DLD1 (cell line): ENCODE data around the gene CGB5.
"Not testable (repeated sequence)": the region's sequence is repeated elsewhere in the genome, so short reads cannot be mapped to it uniquely, and the experiment has no call there.

Source experiments
- in situ Hi-C: cut with HindIII; loops from 2 replicates; pipeline ENCODE4 v1.10.0; 2017; ENCODE audit warnings: low sequenced_read_pairs

CGB5 gene

DNA sequence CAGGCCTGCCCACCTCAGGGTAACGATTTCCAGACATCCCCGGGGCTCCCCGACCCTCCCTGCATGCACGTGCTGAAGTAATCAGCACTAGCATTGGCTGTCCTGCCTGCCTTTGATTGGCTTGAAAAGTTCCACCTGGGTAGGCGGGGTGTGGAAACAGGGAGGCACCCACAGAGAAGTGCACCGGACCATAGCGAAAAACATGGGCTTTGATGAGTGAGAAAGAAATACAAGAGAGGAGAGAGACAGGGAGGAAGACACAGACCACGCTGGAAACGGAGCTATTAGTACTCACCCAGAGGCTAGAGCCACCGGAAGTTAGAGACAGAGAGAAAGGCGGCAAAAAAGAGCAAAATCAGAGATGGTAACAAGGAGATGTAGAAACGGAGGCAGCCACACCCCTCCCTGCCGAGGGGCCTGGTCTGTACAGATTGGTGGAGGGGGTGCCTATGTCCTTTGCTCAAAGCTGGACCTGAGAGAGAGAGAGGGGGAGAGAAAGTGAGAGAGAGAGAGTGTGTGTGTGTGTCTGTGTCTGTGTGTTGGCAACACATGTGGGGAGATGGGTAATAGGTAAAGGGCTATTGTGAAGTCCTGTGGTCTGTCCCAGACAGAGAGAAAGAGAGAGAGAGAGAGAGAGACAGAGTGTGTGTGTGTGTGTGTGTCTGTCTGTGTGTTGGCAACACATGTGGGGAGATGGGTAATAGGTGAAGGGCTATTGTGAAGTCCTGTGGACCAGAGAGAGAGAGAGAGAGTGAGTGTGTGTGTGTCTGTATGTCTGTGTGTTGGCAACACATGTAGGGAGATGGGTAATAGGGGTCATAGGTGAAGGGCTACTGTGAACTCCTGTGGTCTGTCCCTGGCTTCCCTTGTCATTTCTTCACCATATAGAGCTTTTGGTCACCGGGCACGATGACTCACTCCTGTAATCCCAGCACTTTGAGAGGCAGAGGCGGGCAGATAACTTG is 22.4 kb upstream of the CGB5 start:
- in situ Hi-C loops, result no loop called here

DNA sequence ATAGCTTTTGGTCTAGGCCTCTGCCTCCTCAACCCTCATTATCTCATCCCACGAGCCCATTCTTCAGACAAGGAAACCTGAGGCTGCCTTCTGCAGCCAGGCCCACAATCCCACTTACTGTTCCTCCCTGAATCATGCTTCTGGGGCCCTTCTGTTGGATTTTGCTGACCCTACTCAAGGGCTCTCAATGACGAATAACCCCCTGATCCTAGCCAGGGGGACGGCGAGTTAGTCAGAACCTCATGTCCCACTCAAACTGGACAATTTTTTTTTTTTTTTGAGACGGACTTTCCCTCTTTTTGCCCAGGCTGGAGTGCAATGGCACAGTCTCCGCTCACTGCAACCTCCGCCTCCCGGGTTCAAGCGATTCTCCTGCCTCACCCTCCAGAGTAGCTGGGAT is 21.5 kb upstream of the CGB5 start:
- in situ Hi-C loops, result no loop called here

DNA sequence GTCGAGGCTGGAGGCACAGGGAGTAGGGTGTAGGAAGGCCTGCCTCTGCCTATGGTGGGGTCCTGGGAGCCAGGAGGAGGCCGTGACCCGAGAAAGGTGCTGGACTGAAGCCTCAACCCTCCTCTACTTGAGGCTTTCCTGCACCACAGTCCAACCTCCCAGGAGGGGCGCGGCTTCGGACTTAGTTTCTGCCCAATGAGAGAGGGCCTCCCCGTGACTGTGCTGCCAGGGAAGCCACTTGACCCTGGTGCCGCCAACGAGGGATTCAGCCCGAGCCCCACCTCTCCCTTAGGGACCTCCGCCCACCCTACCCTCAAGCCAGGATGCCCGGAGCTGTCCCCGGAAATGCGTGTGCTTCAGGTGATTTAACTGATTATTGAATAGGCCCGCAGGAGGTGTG is 19.4 kb upstream of the CGB5 start, which contains the start of gene CGB3:
Gene CGB3 (minus strand): TSS at position 101 of the 400 bp plus-strand sequence. CDS start 362 bp downstream, outside the sequence.
- in situ Hi-C loops, result not testable (repeated sequence)

DNA sequence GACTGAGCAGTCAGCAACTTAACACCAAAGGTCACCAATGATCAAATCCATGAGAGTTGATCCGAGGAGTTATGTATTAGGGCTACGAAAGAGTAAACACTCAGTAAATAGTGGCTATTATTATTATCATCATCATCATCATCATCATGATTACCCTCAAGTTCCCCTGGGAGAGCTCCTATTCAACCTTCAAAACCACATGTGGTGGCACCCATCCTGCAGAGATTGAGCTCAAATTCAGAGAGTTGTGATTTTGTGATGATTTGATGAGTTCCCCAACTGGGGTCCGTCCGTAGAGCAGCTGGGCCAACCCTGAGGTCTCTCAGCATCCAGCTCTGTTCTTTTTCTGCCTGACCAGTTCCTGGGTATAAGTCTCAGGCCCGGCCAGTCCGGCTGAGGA is 18.6 kb upstream of the CGB5 start:
- in situ Hi-C loops, result not testable (repeated sequence)

DNA sequence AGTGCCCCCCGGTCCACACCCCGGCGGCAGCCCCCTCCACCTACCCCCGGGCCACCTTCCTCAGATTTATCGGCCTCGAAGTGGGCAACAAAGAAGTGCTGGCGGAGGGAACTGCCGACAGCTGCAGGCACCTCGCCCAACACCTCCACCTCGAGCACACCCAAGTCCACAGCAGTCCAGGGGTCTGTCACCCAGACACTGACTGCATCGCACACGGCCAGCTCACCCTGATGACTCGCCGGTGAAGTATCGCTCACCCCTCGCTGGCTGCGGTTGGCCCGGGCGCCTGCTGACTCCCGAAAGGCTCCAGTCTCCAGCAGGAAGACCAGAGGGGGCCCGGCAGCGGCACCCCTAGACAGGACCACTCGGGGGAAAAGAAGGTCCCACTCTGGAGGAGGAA is 18.0 kb upstream of the CGB5 start:
- in situ Hi-C loops, result not testable (repeated sequence)

DNA sequence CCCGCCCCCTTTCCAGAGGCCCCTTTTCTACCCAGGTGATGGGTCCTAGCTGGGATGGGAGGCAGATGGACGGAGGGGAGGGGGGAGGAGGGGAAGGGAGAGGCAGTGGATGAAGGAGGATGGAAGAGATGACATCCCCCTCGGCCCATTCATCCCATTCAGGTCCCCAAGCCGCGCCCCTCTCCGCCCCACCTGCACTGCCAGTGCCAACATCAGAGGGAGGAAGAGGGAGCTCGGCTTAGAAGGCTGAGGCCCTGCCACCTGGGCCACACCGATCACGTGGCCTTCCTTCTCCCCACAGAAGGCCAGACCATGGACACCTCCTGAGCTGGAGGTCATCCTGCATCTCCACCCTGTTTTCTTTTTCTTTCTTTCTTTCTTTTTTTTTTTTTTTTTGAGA is 15.0 kb upstream of the CGB5 start:
- in situ Hi-C loops, result not testable (repeated sequence)

DNA sequence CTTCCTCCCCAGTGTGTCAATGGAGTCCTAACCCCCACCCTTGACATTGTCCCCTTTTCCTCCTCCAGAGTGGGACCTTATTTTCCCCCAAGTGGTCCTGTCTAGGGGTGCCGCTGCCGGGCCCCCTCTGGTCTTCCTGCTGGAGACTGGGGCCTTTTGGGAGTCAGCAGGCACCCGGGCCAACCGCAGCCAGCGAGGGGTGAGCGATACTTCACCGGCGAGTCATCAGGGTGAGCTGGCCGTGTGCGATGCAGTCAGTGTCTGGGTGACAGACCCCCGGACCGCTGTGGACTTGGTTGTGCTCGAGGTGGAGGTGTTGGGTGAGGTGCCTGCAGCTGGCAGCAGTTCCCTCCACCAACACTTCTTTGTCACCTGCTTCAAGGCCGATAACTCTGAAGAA is 13.9 kb upstream of the CGB5 start:
- in situ Hi-C loops, result not testable (repeated sequence)

DNA sequence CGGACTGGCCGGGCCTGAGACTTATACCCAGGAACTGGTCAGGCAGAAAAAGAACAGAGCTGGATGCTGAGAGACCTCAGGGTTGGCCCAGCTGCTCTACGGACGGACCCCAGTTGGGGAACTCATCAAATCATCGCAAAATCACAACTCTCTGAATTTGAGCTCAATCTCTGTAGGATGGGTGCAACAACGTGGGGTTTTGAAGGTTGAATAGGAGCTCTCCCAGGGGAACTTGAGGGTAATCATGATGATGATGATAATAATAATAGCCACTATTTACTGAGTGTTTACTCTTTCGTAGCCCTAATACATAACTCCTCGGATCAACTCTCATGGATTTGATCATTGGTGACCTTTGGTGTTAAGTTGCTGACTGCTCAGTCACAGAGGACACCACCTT is 13.3 kb upstream of the CGB5 start:
- in situ Hi-C loops, result not testable (repeated sequence)

DNA sequence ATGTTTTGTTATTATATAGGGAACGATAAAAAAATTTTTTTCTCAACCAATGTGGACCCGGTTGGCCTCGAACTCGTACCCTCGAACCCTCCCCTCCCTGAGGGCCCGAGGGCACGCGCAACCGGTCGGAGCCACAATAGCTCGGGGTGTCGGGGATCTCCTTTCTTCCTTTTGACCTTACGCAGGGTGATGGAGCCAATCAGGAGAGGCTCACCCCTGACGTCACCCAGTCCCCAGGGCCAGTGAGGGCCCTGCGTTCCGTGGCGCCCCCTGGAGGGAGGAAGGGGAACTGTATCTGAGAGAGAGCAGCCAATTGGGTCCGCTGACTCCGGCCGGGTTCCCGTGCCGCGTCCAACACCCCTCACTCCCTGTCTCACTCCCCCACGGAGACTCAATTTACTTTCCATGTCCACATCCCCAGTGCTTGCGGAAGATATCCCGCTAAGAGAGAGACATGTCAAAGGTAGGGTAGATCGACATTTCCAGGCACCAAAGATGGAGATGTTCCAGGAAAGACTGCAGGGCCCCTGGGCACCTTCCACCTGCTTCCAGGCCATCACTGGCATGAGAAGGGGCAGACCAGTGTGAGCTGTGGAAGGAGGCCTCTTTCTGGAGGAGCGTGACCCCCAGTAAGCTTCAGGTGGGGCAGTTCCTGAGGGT is 11.9 kb upstream of the CGB5 start, which contains the start of gene CGB2:
Gene CGB2 (plus strand): TSS at position 249 of the 660 bp plus-strand sequence. CDS start 206 bp downstream, at position 455.
- in situ Hi-C loops, result not testable (repeated sequence)

DNA sequence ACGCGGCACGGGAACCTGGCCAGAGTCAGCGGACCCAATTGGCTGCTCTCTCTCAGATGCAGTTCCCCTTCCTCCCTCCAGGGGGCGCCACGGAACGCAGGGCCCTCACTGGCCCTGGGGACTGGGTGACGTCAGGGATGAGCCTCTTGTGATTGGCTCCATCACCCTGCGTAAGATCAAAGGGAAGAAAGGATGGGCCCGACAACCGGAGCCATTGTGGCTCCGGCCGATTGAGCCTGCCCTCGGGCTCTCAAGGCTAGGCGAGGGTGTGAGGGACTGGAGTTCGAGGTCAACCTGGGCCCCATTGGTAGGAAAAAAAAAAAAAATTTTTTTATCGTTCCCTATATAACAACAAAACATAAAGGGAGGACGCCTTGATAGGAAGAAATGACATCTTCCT is 6.8 kb upstream of the CGB5 start, which contains the start of gene CGB1:
Gene CGB1 (minus strand): TSS at position 81 of the 400 bp plus-strand sequence. CDS start 184 bp downstream, outside the sequence.
- in situ Hi-C loops, result not testable (repeated sequence)

DNA sequence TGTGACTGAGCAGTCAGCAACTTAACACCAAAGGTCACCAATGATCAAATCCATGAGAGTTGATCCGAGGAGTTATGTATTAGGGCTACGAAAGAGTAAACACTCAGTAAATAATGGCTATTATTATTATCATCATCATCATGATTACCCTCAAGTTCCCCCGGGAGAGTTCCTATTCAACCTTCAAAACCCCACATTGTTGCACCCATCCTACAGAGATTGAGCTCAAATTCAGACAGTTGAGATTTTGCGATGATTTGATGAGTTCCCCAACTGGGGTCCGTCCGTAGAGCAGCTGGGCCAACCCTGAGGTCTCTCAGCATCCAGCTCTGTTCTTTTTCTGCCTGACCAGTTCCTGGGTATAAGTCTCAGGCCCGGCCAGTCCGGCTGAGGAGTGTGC is 5.5 kb upstream of the CGB5 start:
- in situ Hi-C loops, result not testable (repeated sequence)

DNA sequence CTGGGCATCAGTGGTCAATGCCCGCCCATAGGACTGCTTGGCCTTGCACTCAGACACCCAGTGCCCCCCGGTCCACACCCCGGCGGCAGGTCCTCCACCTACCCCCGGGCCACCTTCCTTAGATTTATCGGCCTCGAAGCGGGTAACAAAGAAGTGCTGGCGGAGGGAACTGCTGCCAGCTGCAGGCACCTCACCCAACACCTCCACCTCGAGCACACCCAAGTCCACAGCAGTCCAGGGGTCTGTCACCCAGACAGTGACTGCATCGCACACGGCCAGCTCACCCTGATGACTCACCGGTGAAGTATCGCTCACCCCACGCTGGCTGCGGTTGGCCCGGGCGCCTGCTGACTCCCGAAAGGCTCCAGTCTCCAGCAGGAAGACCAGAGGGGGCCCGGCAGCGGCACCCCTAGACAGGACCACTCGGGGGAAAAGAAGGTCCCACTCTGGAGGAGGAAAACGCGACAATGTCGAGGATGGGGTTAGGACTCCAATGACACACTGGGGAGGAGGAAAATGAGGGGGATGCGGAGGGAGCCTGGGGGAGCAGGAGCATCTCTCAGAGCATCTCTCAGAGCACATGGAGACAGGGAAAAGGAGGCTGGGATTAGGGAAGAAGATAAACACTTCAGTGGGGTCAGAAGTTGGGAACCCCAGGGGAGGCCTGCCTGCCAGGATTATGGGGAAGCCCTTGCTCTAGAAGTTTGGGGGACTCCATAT is 4.9 kb upstream of the CGB5 start:
- in situ Hi-C loops, result not testable (repeated sequence)

DNA sequence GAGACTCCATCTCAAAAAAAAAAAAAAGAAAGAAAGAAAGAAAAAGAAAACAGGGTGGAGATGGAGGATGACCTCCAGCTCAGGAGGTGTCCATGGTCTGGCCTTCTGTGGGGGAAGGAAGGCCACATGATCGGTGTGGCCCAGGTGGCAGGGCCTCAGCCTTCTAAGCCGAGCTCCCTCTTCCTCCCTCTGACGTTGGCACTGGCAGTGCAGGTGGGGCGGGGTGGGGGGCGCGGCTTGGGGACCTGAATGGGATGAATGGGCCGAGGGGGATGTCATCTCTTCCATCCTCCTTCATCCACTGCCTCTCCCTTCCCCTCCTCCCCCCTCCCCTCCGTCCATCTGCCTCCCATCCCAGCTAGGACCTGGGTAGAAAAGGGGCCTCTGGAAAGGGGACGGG is 3.9 kb upstream of the CGB5 start:
- in situ Hi-C loops, result not testable (repeated sequence)

DNA sequence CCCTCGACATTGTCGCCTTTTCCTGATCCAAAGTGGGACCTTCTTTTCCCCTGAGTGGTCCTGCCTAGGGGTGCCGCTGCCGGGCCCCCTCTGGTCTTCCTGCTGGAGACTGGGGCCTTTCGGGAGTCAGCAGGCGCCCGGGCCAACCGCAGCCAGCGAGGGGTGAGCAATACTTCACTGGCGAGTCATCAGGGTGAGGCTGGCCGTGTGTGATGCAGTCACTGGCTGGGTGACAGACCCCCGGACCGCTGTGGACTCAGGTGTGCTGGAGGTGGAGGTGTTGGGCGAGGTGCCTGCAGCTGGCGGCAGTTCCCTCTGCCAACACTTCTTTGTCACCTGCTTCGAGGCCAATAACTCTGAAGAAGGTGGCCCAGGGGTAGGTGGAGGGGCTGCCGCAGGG is 1.5 kb upstream of the CGB5 start:
- in situ Hi-C loops, result no loop called here

DNA sequence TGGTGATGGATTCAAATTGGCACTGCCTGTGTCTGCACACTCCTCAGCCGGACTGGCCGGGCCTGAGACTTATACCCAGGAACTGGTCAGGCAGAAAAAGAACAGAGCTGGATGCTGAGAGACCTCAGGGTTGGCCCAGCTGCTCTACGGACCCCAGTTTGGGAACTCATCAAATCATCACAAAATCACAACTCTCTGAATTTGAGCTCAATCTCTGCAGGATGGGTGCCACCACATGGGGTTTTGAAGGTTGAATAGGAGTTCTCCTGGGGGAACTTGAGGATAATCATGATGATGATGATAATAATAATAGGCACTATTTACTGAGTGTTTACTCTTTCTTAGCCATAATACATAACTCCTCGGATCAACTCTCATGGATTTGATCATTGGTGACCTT is 982 bp upstream of the CGB5 start:
- in situ Hi-C loops, result not testable (repeated sequence)

DNA sequence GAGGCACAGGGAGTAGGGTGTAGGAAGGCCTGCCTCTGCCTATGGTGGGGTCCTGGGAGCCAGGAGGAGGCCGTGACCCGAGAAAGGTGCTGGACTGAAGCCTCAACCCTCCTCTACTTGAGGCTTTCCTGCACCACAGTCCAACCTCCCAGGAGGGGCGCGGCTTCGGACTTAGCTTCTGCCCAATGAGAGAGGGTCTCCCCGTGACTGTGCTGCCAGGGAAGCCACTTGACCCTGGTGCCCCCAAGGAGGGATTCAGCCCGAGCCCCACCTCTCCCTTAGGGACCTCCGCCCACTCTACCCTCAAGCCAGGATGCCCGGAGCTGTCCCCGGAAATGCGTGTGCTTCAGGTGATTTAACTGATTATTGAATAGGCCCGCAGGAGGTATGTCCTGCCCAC is 5.4 kb downstream of the CGB5 start, which contains the start of gene CGB8:
Gene CGB8 (minus strand): TSS at position 101 of the 400 bp plus-strand sequence. CDS start 372 bp downstream, outside the sequence.
- in situ Hi-C loops, result not testable (repeated sequence)

DNA sequence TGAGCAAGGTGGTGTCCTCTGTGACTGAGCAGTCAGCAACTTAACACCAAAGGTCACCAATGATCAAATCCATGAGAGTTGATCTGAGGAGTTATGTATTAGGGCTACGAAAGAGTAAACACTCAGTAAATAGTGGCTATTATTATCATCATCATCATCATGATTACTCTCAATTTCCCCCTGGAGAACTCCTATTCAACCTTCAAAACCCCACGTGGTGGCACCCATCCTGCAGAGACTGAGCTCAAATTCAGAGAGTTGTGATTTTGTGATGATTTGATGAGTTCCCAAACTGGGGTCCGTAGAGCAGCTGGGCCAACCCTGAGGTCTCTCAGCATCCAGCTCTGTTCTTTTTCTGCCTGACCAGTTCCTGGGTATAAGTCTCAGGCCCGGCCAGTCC is 6.2 kb downstream of the CGB5 start:
- in situ Hi-C loops, result not testable (repeated sequence)

DNA sequence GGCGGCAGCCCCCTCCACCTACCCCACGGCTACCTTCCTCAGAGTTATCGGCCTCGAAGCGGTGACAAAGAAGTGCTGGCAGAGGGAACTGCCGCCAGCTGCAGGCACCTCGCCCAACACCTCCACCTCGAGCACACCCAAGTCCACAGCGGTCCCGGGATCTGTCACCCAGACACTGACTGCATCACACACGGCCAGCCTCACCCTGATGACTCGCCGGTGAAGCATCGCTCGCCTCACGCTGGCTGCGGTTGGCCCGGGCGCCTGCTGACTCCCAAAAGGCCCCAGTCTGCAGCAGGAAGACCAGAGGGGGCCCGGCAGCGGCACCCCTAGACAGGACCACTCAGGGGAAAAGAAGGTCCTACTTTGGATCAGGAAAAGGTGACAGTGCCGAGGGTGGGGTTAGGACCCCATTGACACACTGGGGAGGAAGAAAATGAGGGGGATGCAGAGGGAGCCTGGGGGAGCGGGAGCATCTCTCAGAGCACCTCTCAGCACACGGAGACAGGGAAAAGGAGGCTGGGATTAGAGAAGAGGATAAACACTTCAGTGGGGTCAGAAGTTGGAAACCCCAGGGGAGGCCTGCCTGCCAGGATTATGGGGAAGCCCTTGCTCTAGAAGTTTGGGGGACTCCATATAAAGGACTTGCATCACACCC is 6.9 kb downstream of the CGB5 start:
- in situ Hi-C loops, result not testable (repeated sequence)

DNA sequence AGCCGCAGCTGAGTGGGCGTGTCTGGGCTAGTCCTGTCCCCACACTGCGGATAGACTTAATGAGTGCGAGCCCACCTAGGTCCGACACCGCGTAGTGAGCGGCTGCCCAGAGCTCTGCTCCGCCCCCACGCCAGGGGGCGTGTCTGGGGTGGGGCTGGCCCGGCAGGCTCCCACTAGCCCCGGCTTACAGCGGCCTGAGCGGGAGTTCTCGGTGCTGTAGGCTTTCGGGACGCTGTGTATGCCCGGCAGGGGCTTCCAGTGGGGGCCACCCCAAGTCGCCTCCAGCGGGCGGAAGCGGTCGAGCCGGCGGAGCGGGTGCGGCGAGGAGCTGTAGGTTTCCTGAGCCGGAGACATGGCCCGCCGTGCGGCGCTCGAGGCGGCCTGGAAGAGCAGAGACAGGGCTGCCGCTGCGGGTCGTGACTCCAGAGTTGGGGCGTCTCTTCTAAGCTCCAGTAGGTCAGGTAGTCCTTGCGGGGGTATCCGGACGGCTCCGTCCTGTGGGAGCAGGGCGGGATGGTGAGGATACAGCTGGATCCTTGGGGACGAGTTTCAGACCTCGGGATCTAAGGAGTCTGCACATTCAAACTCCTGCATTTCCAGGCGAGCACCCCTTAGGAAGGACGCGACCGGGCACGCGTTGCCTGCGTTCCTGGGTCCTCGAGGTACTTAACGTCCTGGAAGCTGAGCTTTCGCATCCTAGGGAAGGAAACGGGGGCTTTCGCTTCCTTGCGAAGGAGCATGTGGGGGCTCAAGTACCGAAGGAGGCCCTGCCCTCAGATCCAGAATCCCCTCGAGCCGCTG is 12.7 kb downstream of the CGB5 start:
- in situ Hi-C loops, result no loop called here
